Right lobe of liver (tissue), 4 donors: ENCODE measurements around the gene PRR23B.

ENCODE experiments used
- POLR2A ChIP-seq: fragments of 450-650 bp; IDR thresholded peaks from one replicate; pipeline ENCODE4 v1.6.1; 2017; ENCODE audit warnings: antibody characterized with exemption, mild to moderate bottlenecking
- TF ChIP-seq, protein P1 (sequence below), 4 donors: fragments of 200-600 bp in 3 of 4; fragments of 450-650 bp in 1 of 4; IDR thresholded peaks; one replicate each; pipeline versions ENCODE4 v1.5.1 to v1.8.0; 2016 to 2022; ENCODE audit warnings: antibody characterized with exemption in 4 of 4, mild to moderate bottlenecking in 2 of 4
- donor health status: DM: no; HTN: no; CAD: no.
- donor health status: DM: no; HTN: no; CAD: no.
- donor health status: DM: no; HTN: yes; CAD: no.

DNA sequence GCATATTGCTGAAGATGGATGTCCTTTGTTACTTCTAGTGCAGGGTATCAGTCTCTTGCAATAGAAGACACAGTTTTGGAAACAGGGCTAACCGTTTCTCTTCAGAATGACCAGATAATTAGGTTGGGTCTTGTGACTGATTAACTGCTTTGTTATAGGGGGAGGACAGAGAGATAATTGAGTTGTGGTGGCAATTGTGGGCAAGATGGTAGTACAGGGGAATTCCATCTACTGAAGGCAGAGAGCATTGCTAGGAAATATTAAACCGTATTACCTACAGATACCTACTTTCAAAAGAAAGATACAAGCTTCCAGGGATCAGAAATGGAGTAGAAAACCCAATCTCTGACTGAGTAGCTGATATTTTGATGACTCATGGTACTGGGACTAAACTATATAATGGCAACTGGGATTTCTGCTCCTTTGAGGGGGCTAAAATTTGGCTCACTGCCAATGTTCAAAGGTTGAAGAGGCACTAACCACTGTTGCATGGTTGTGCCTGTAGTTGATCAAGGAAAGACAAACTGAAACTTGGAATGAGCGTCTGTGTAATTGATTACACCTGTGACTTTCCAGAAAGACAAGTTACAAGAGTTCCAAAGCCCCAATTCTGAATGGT, 4.2 kb downstream of the PRR23B start:
- TF ChIP-seq, protein P1, sequence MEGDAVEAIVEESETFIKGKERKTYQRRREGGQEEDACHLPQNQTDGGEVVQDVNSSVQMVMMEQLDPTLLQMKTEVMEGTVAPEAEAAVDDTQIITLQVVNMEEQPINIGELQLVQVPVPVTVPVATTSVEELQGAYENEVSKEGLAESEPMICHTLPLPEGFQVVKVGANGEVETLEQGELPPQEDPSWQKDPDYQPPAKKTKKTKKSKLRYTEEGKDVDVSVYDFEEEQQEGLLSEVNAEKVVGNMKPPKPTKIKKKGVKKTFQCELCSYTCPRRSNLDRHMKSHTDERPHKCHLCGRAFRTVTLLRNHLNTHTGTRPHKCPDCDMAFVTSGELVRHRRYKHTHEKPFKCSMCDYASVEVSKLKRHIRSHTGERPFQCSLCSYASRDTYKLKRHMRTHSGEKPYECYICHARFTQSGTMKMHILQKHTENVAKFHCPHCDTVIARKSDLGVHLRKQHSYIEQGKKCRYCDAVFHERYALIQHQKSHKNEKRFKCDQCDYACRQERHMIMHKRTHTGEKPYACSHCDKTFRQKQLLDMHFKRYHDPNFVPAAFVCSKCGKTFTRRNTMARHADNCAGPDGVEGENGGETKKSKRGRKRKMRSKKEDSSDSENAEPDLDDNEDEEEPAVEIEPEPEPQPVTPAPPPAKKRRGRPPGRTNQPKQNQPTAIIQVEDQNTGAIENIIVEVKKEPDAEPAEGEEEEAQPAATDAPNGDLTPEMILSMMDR (IDR thresholded peaks at IDR 0.05) = no peak
- no peak for TF ChIP-seq POLR2A
